Stimulated activated CD4-positive, alpha-beta T cell treated with anti-CD3 and anti-CD28 coated beads, Interleukin-12 subunit alpha, Interleukin-12 subunit beta, amount 100 ng/mL, for 4 hours (primary cell): Measurements from ENCODE around the gene PTTG2.
"Not testable (repeated sequence)": the region's sequence is repeated elsewhere in the genome, so short reads cannot be mapped to it uniquely, and the experiment has no call there.

Experiments used
- DNase-seq: peaks from one replicate; pipeline ENCODE4 v3.0.0-alpha.2; 2020

PTTG2 gene

GRCh38 chr4:37958932-37959331, 1.3 kb upstream of the PTTG2 start:
- no peak for DNase-seq

- DNase-seq, result no peak
These were observed 667 bp downstream of the PTTG2 start for GRCh38 chr4:37960679-37961450.

GRCh38 chr4:37964734-37965457, 4.7 kb downstream of the PTTG2 start:
- no peak for DNase-seq

- DNase-seq, result no peak
These were observed 5.8 kb downstream of the PTTG2 start for GRCh38 chr4:37966044-37966443.

GRCh38 chr4:37967736-37968135, 7.5 kb downstream of the PTTG2 start:
- DNase-seq, result no peak

GRCh38 chr4:37968747-37969146, 8.5 kb downstream of the PTTG2 start:
- DNase-seq, result no peak

GRCh38 chr4:37970702-37971101, 10.5 kb downstream of the PTTG2 start:
- peak; percentile 53 for DNase-seq

- DNase-seq, result no peak
These were observed 11.0 kb downstream of the PTTG2 start for GRCh38 chr4:37971202-37971601.

- no peak for DNase-seq
These were observed 13.2 kb downstream of the PTTG2 start for GRCh38 chr4:37973441-37973840.

GRCh38 chr4:37975321-37975822, 15.2 kb downstream of the PTTG2 start:
- not testable (repeated sequence) for DNase-seq

GRCh38 chr4:37976507-37976906, 16.3 kb downstream of the PTTG2 start:
- no peak for DNase-seq

GRCh38 chr4:37976991-37977470, 16.8 kb downstream of the PTTG2 start:
- DNase-seq, result peak; percentile 74

- peak; percentile 64 for DNase-seq
These were observed 17.5 kb downstream of the PTTG2 start for GRCh38 chr4:37977471-37978247.

- no peak for DNase-seq
These were observed 18.2 kb downstream of the PTTG2 start for GRCh38 chr4:37978248-37978924.

GRCh38 chr4:37980246-37980645, 20.0 kb downstream of the PTTG2 start:
- no peak for DNase-seq

GRCh38 chr4:37981425-37981824, 21.2 kb downstream of the PTTG2 start:
- no peak for DNase-seq

GRCh38 chr4:37981844-37982720, 21.9 kb downstream of the PTTG2 start:
- DNase-seq, result no peak

GRCh38 chr4:37982736-37983135, 22.5 kb downstream of the PTTG2 start:
- DNase-seq, result no peak

- DNase-seq, result no peak
These were observed 23.8 kb downstream of the PTTG2 start for GRCh38 chr4:37983951-37984350.

GRCh38 chr4:37985730-37986275, 25.6 kb downstream of the PTTG2 start:
- no peak for DNase-seq

- no peak for DNase-seq
These were observed 28.5 kb downstream of the PTTG2 start for GRCh38 chr4:37988670-37989069.
